IPS-11a (cell line): Measurements from ENCODE around the gene ZNF385A.

ENCODE experiments used
- H3K4me3 ChIP-seq: one replicate; pipeline ENCODE4 v1.5.1; 2013; ENCODE audit warnings: low read depth, low read length, control low read depth

Gene ZNF385A

GRCh38 chr12:54330442-54330841 is 54.1 kb downstream of the ZNF385A start:
- H3K4me3 ChIP-seq, result no peak overlapping the region

GRCh38 chr12:54329759-54330158 is 54.8 kb downstream of the ZNF385A start:
- H3K4me3 ChIP-seq, result no peak overlapping the region

- H3K4me3 ChIP-seq, result no peak overlapping the region
These were observed 55.8 kb downstream of the ZNF385A start for GRCh38 chr12:54328595-54329337.

GRCh38 chr12:54325442-54326109 is 59.0 kb downstream of the ZNF385A start:
- peak overlapping the region; percentile 99 for H3K4me3 ChIP-seq

- peak within 1 kb of the TSS; percentile 99 for H3K4me3 ChIP-seq
These were observed 59.7 kb downstream of the ZNF385A start, which contains the start of gene COPZ1 for GRCh38 chr12:54324617-54325441. COPZ1 (plus strand) TSS chr12:54325131; CDS start chr12:54325164, 33 bp downstream.

GRCh38 chr12:54321363-54321762 is 63.2 kb downstream of the ZNF385A start:
- no peak overlapping the region for H3K4me3 ChIP-seq
